OCI-LY7 (cell line): ENCODE results near the gene RHBDD1. TPM values are rescaled to one million over a fixed set of nuclear protein-coding genes. Genes with fewer than 3 reads are reported as not detected.

Experiments
- BruUV-seq: library from RNA; stranded (reverse); fragments of 400-500 nt; replicated peaks from 2 replicates; lab custom pipeline; 2021; lab: Mats Ljungman, UMichigan
- CTCF ChIA-PET: fragments of 300-600 bp; sonication (Branson Sonifier 250); formaldehyde crosslinking; loops from one replicate; lab custom pipeline; 2022; ENCODE audit warnings: antibody characterized with exemption; ENCODE audit not compliant: unreplicated experiment; lab: Charles Lee
- POLR2A ChIA-PET: fragments of 300-600 bp; sonication (Branson Sonifier 250); formaldehyde crosslinking; loops from one replicate; lab custom pipeline; 2022; ENCODE audit warnings: antibody characterized with exemption; lab: Charles Lee
- DNase-seq: peaks from one replicate; pipeline ENCODE4 v3.0.0-alpha.2; 2015; ENCODE audit warnings: low spot score
- H2AFZ ChIP-seq: fragments of 200-600 bp; sonication (generic), shearing (Covaris generic); 2 replicates; pipeline ENCODE4 v1.6.1; 2014; ENCODE audit warnings: mild to moderate bottlenecking, antibody characterized with exemption, low read length, moderate library complexity
- H3K27ac ChIP-seq: fragments of 200-600 bp; sonication (generic); 2 replicates; pipeline ENCODE4 v1.5.1; 2014; ENCODE audit warnings: mixed run types, low read depth, mild to moderate bottlenecking, moderate library complexity, low read length, inconsistent platforms; ENCODE audit not compliant: poor library complexity, severe bottlenecking
- H3K36me3 ChIP-seq: fragments of 200-600 bp; sonication (generic); 2 replicates; pipeline ENCODE4 v1.6.1; 2014; ENCODE audit warnings: mild to moderate bottlenecking, antibody characterized with exemption, low read length, moderate library complexity, mixed read lengths; ENCODE audit not compliant: insufficient read depth
- H3K4me1 ChIP-seq: fragments of 200-600 bp; sonication (generic); 2 replicates; pipeline ENCODE4 v1.5.1; 2014; ENCODE audit warnings: mild to moderate bottlenecking, low read length; ENCODE audit not compliant: insufficient read depth, poor library complexity, severe bottlenecking
- H3K4me2 ChIP-seq: fragments of 200-600 bp; sonication (generic); 2 replicates; pipeline ENCODE4 v1.6.1; 2014; ENCODE audit warnings: mild to moderate bottlenecking, low read length
- H3K4me3 ChIP-seq: fragments of 200-600 bp; sonication (generic); 2 replicates; pipeline ENCODE4 v1.5.1; 2014; ENCODE audit warnings: mild to moderate bottlenecking, low read depth, low read length; ENCODE audit not compliant: poor library complexity, severe bottlenecking
- H3K79me2 ChIP-seq: fragments of 200-600 bp; sonication (generic); 2 replicates; pipeline ENCODE4 v1.6.1; 2016; ENCODE audit warnings: low read depth, mild to moderate bottlenecking, low read length, moderate library complexity, mixed read lengths; ENCODE audit not compliant: insufficient read depth
- H3K9me2 ChIP-seq: fragments of 200-600 bp; sonication (generic); 2 replicates; pipeline ENCODE4 v1.6.1; 2016; ENCODE audit warnings: mild to moderate bottlenecking, low read length, mixed read lengths; ENCODE audit not compliant: insufficient read depth
- H3K9me3 ChIP-seq: fragments of 200-600 bp; sonication (generic); 2 replicates; pipeline ENCODE4 v1.6.1; 2014; ENCODE audit warnings: mild to moderate bottlenecking, mixed run types, low read length, mixed read lengths
- H4K20me1 ChIP-seq: fragments of 200-600 bp; sonication (generic); 2 replicates; pipeline ENCODE4 v1.6.1; 2014; ENCODE audit warnings: mild to moderate bottlenecking, antibody characterized with exemption, low read length, moderate library complexity, mixed read lengths; ENCODE audit not compliant: insufficient read depth
- EZH2phosphoT487 ChIP-seq: fragments of 200-600 bp; sonication (generic); IDR thresholded peaks from 2 replicates; pipeline ENCODE4 v1.6.1; 2018; ENCODE audit warnings: low read depth, borderline replicate concordance, mild to moderate bottlenecking, mixed run types, antibody characterized with exemption, low read length, moderate library complexity, mixed read lengths
- intact Hi-C: fragments of 100-400 bp; cut with micrococcal nuclease; formaldehyde crosslinking; loops from one replicate; pipeline ENCODE4 v1.10.0; 2022; ENCODE audit not compliant: unreplicated experiment
- total RNA-seq, 2 experiments: library from RNA; depleted of rRNA in 1 of 2; stranded (reverse); fragments of >200 nt in 1 of 2; shearing (Covaris generic) in 1 of 2; gene quantifications; 2 replicates each; pipeline ENCODE4 v1.2.3, GENCODE V29; 2014 to 2022
- TF ChIP-seq, protein P1 (sequence below): fragments of 200-600 bp; sonication (generic); conservative IDR thresholded peaks from 2 replicates; pipeline ENCODE4 v1.5.1; 2014; ENCODE audit warnings: mild to moderate bottlenecking, antibody characterized with exemption, low read length, moderate library complexity, mixed read lengths

RHBDD1 gene
- total RNA-seq, 2 experiments from 2014 or later = 40.8 to 80.3 TPM

DNA sequence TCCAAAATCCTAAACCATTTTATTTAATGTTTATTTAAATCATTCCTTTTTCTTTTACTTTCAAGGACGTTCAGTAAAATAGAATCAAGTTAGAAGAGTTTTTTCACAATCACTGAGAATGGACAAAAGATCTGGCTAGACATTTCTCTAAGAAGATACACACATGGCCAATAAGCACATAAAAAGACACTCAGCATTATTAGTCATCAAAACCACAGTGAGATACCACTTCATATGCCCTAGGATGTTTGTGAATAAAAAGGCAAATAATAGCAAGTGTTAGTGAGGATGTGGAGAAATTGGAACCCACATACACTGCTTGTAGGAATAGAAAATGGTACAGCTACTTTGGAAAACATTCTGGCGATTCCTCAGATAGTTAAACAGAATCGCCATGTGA is 76.1 kb downstream of the RHBDD1 start:
- no TSS peak for BruUV-seq
- intact Hi-C loops = no loop called here
- Histone ChIP-seq H3K9me2 (no peaks in the 10 kb centered on the region), H3K36me3 (peaks cover 64% of the 10 kb centered on the region), H3K27ac (no peak overlapping the region), H3K4me1 (peaks cover 83% of the 10 kb centered on the region), H3K4me2 (no peak overlapping the region), H3K79me2 (peaks cover 57% of the 10 kb centered on the region), H3K4me3 (no peak overlapping the region), H4K20me1 (no peaks in the 10 kb centered on the region), H3K9me3 (peaks cover 9% of the 10 kb centered on the region; the same call in 1 of the 2 replicates), H2AFZ (no peak overlapping the region)
- ChIA-PET POLR2A (interaction anchor here (1.9 to 5.5 kb wide), 3 partner anchors 21 to 73 kb away, joined by 4 to 34 read pairs (median 22); no protein-coding TSS in a partner anchor), CTCF (no interaction called here)
- no peak for TF ChIP-seq EZH2phosphoT487
- TF ChIP-seq, protein P1, sequence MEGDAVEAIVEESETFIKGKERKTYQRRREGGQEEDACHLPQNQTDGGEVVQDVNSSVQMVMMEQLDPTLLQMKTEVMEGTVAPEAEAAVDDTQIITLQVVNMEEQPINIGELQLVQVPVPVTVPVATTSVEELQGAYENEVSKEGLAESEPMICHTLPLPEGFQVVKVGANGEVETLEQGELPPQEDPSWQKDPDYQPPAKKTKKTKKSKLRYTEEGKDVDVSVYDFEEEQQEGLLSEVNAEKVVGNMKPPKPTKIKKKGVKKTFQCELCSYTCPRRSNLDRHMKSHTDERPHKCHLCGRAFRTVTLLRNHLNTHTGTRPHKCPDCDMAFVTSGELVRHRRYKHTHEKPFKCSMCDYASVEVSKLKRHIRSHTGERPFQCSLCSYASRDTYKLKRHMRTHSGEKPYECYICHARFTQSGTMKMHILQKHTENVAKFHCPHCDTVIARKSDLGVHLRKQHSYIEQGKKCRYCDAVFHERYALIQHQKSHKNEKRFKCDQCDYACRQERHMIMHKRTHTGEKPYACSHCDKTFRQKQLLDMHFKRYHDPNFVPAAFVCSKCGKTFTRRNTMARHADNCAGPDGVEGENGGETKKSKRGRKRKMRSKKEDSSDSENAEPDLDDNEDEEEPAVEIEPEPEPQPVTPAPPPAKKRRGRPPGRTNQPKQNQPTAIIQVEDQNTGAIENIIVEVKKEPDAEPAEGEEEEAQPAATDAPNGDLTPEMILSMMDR = no peak
- no peak for DNase-seq

DNA sequence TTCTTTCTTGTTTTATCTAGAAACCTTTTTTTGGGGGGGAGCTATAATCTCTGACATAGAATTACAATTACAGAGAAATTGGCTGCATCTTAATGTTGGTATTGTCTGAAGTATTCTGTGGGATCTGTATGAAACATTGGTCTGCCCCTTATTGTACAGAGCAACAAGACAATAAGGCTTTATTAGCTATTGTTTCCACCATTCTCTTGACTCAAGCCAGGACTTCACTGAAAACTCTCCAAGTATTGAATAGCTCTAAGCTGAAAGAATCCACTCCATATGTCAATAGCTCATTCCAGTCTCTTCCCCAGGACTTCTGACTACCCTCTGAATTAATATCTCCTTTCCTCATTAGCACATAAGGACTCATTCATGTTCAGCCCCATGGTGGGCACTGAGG is 77.8 kb downstream of the RHBDD1 start:
- BruUV-seq = no TSS peak
- Histone ChIP-seq H3K9me2 (no peaks in the 10 kb centered on the region), H3K9me3 (peaks cover 13% of the 10 kb centered on the region; the same call in 1 of the 2 replicates), H4K20me1 (no peaks in the 10 kb centered on the region), H3K27ac (no peak overlapping the region), H3K79me2 (peaks cover 59% of the 10 kb centered on the region), H3K4me3 (no peak overlapping the region), H3K4me1 (peaks cover 83% of the 10 kb centered on the region), H3K36me3 (peaks cover 71% of the 10 kb centered on the region), H3K4me2 (no peak overlapping the region), H2AFZ (no peak overlapping the region)
- no peak for DNase-seq
- ChIA-PET CTCF (no interaction called here), POLR2A (interaction anchor here (0.6 to 5.5 kb wide), 13 partner anchors 9 to 139 kb away, joined by 3 to 34 read pairs (median 4); no protein-coding TSS in a partner anchor)
- no peak for TF ChIP-seq EZH2phosphoT487
- TF ChIP-seq, protein P1 = no peak
- intact Hi-C loops = no loop called here

DNA sequence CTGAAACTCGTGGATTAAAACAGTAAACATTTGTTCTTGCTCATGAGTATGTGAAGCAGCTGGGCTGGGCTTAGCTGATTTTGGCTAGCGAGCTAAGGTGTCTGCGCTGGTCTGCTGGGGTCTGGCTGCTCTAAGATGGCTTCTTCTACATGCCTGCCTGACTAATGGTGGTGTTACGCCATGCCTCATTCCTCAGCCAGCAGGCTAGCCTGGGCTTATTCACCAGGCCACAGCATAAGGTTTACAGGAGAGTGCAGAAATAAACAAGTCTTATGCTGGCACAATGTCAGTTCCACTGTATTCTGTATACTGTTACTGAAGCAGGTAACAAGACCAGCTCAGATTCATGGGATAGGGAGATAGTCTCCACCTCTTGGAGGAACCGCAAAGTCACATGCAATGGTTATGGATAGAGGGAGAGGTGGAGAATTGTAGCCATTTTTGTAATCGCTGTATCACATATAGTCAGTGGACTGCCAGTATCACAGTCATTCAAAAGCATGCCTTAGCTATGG is 80.0 kb downstream of the RHBDD1 start:
- ChIA-PET CTCF (interaction anchor here (1.0 kb wide), 1 partner anchor 77 kb away, joined by 3 read pairs; no protein-coding TSS in a partner anchor), POLR2A (interaction anchor here (0.6 to 5.5 kb wide), 14 partner anchors 8 to 228 kb away, joined by 3 to 34 read pairs (median 4); no protein-coding TSS in a partner anchor)
- H3K9me2 ChIP-seq = no peaks in the 10 kb centered on the region
- peak overlapping the region; percentile 75 for H3K27ac ChIP-seq
- H3K4me1 ChIP-seq = peaks cover 61% of the 10 kb centered on the region
- peaks cover 30% of the 10 kb centered on the region; the same call in 1 of the 2 replicates for H3K9me3 ChIP-seq
- peaks cover 80% of the 10 kb centered on the region for H3K36me3 ChIP-seq
- TF ChIP-seq EZH2phosphoT487 = no peak
- TF ChIP-seq, protein P1 = no peak
- peaks cover 56% of the 10 kb centered on the region; the same call in 1 of the 2 replicates for H3K79me2 ChIP-seq
- intact Hi-C loops = loop anchor here (2.0 kb wide), 2 partner anchors 55 to 79 kb away; partner anchors contain the start of gene RHBDD1
- no TSS peak for BruUV-seq
- H3K4me2 ChIP-seq = peak overlapping the region; percentile 66
- no peak for DNase-seq
- H3K4me3 ChIP-seq = peak overlapping the region; percentile 12
- H2AFZ ChIP-seq = no peak overlapping the region
- no peaks in the 10 kb centered on the region for H4K20me1 ChIP-seq
